GM19239 (cell line): ENCODE measurements around the gene ZFYVE26.

ENCODE experiments used
- DNase-seq: peaks from one replicate; pipeline ENCODE4 v3.0.0; 2011; ENCODE audit warnings: low spot score; ENCODE audit not compliant: insufficient read length
- FAIRE-seq: peaks from 2 replicates; lab custom pipeline; 2011; peaks lifted over from hg19 to GRCh38; lab: Jason Lieb, UNC

The ZFYVE26 gene

DNA sequence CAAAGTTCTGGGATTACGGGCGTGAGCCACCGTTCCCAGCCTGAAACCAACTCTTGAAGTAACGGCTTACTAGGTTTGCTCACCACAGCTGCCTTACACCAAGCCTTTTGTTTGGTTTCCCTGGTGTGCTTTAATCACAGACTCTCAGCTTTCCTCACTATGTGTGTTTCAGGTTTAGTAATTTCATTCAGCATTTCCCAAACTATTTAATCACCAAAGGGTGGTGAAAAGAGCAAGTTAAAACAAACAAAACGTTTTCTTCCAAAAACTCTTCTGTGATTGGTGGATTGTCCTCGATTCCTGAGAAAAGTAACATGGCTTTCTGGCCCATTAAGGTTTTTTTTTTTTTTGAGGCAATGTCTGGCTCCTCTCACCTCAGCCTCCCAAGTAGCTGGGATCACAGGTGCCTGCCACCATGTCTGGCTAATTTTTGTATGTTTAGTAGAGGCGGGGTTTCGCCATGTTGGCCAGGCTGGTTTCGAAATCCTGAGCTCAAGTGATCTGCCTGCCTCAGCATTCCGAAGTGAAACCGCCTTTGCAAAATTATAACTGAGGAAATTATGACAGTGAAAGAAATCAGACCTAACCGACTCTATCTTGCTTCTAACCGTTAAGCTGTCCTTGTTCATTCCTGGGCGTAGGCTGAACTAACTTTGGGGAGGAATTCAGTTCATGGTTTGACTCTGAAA, 1.5 kb upstream of the ZFYVE26 start:
- FAIRE-seq (no peak), DNase-seq (no peak)

DNA sequence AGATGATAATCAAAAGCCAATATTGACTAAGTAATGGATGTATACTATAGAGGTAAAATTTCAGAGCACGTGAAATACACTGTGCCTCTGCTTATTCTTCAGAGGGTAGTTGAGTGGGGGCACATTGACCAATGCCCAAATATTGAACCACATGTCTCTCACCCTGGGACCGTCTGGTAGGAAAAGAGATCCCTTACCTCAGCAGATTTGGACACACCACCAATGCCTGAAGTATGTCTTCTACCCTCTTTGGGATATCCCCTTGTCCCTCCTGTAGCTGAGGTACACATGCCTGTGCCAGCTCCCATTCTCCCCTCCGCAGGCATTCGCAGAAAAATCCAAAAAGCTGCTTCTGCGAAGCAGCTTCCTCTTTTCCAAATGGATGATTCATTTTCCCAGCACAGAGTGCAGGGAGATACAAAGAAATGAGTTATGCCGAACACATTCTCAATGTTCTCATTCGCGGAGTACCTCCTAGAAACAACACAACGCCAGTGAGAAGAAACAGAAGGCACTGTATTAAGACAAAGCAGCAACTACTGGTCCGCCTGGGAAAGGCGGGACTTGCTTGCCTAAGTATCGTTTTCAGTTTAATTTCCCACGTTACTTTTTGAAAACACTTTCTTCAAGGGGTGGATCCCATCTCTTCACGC, 691 bp downstream of the ZFYVE26 start:
- DNase-seq (no peak), FAIRE-seq (no peak)

DNA sequence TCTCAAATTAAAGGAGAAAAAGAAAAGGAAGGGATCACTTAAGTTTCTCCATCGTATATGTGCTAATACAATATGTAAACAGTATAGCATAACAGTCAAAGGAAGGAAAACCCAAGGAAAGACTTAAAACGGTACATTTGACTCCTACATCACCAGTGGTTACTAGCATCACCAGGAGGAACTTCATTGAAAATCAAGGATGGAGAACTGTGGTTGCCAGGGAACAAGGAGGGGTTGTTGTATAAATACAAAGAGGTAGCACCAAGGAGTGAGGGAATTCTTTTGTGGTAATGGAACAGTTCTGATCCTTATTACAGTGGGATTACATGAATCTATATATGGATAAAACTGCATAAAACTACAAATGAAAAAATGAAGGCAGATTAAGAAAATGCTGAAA, 1.6 kb downstream of the ZFYVE26 start:
- FAIRE-seq, result no peak
- DNase-seq, result no peak

DNA sequence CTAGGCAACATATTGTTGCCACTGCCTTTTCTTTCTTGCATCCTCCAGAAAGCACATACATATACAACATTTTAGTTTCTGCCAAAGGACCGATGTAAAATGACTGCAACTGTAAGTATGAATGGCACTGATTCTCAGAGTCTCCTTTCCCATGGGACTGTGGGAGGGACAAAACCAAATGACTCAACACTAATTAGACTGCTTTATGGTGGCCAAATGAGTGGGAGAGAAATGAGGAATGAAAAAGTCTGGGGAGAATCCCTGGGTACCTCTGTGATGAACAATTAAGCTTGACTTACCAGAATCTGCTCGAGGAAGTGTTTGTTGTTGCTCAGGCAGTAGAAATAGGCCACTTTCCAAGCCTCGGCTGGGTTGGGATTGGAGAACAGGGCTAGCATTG, 10.1 kb downstream of the ZFYVE26 start:
- DNase-seq (no peak), FAIRE-seq (no peak)

DNA sequence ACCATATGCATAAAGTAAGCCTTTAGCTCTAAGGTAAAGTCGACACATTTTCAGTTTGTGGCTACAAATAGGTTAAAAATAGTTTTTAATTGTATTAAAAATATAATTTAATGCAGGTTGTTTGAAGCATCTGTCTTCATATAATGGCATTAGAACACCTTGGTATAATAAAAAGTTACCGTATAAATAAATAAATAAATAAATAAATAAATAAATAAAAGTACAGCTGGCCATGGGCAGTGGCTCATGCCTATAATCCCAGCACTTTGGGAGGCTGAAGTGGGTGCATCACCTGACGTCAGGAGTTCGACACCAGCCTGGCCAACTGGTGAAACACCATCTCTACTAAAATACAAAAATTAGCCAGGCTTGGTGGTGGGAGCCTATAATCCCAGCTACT, 15.6 kb downstream of the ZFYVE26 start:
- FAIRE-seq, result no peak
- DNase-seq, result no peak

DNA sequence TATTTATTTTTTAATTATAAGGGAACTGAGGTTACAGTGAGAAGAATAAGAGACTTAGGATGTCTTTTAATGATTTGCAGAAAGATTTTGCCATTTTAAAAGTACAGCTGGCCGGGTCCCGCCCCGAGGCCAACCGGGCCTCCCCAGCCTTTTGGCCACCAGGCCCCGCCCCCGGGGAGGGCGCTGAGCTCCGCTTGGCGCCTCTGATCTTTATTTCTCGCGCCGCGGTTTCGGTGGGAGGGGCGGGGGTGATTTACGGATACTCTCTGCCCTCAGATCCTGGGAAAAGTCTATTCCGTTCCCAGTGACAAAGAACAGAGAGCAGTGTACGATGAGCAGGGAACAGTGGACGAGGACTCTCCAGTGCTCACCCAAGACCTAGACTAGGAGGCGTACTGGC, 17.7 kb downstream of the ZFYVE26 start:
- DNase-seq (no peak), FAIRE-seq (no peak)

DNA sequence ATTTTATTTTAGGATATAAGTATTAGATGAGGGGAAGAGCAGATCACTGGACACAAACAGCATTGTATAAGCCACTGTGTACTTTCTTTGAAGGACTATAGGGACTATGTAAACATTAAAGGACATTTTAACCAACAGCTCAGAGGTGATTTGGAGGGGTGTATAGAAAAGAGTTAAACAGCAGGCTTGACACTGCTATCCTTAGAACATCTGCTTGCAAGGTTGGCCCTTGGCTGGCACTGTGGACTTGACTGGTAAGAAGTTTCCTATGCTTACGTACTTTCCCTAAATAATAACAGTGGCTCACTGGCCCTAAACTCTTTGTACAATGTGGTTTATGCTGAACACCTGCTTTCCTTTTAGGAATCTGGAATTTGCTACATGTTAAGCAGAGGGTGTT, 28.7 kb downstream of the ZFYVE26 start:
- FAIRE-seq (no peak), DNase-seq (no peak)

DNA sequence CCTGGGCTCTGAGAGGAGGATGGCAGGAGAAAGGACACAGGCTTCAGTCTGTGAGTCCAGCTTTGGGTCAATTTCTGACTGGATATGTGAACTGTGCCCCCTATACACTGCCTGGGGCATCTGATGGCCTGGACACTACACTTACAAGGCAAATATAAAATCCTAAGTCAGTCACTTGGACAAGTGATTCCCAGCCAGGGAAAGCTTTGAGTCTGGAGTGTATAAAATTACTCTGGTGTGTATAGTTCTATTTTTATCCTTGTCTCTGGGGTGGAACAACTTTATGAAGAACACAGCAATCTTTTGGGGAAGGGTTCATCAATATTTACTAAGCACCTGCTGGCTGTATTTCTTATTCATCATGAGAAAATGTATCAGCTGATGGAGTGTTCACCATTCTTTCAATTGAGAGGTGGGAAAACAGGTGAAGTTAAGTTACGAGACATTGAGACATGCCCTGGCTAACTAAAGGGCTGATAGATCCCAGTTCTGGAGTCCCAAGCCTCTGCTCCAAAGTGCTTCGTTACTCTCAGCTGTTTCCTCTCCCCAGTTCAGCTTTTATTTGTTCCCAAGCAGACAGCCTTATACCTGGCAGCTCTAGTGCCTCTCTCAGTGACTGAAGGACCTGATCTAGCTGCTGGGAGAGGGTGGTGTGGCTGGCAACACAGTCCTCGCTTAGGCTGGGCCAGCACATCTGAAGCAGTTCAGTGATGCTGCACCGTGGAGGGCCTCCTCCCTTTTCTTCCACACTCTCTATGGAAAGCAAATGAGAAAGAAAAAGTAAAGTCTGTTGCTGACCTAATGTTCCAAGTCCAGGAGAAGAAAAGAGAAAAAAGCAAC, 30.9 kb downstream of the ZFYVE26 start:
- no peak for FAIRE-seq

DNA sequence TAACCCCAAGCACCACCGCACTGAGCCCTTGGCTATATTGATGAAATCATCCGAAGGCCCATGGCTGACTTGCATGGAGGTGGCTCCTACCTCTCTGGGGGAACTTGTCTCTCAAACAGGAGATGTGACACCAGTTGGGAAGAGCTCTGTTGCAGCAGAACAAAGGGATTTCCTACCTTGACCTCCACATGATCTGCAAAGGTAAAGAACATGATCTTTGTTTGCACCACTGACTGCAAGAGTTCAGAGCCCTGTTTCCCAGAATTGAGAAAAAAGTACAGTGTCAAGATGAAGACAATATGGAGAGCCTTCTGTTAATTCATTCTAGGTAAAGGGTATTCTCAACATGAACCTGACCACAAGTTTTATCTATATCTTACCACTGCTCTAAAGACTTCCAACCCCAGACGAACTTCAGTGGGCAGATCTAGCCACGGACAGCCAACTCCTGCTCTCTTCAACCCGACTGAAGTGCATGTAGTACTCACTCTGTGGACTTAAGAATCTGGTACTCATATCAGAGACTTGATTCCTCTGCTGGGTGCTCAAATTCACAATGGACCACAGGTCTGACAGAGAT, 32.1 kb downstream of the ZFYVE26 start:
- DNase-seq (no peak), FAIRE-seq (no peak)

More for the DNA sequence above, 30.9 kb downstream of the ZFYVE26 start:
- DNase-seq, result no peak

DNA sequence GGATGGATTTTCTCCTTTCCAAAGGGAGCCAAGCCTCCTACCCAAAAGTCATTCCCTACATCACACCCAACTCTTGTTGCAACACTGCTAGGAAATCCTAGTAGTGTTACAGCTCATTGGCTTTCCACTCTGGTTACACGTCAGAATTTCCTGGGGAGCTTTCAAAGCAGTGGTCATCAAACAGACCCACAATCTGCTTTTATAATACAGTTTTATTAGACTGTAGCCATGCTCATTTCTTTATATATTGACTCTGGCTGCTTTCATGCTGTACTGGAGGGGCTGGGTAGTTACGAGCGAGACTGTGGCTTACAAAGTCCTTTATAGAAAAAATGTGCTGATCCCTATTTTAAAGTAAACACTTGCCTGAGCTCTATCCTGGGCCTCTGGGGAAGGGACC, 34.3 kb downstream of the ZFYVE26 start:
- no peak for DNase-seq
- no peak for FAIRE-seq

DNA sequence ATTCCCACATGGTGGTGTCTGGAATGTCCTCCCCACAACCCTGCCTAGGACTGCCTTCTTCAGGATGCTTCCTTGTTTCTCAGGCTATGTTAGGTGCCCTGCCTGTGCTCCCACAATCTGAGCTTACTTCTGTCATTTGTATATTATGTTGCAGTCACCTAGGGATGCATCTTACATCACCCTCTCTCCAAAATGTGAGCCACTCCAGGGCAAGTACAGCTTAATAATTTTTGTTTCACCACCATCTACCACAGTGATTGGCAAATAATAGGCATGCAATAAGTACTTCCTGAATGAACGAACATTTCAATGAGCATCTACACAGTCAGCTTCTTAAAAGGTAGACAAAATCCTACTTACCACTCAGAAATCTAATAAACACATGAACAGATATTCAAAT, 37.6 kb downstream of the ZFYVE26 start:
- no peak for FAIRE-seq
- no peak for DNase-seq

DNA sequence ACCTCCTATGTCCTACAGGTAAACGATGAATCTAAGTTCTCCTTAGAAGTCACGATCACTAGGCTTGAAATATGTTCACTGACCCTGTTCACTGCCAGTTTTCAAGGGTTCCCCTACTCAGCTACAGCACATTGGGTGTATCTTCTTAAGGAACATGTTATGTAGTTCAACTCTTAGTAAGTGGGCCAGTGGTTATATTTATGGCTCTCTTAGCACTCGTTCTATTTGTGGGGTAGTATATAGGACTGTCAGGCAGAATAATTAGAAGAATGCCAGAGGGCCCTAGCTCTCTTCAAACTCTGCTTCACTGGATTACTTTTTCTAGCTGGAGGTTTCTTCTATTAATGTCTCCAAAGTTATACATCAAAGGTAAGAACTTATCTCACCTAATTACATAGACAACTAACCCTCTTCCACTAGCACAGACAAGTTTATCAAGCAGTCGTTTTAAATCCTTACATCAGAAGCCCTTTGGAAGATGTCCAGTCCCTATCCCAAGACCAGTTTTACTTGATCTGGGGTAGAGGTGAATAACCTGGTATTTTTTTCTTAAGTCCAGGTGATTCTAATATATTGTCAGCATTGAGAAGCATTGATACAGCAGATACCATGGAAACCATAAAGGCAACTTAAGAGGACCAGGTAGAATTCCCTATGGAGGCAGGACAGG, 39.6 kb downstream of the ZFYVE26 start:
- DNase-seq (no peak), FAIRE-seq (no peak)

DNA sequence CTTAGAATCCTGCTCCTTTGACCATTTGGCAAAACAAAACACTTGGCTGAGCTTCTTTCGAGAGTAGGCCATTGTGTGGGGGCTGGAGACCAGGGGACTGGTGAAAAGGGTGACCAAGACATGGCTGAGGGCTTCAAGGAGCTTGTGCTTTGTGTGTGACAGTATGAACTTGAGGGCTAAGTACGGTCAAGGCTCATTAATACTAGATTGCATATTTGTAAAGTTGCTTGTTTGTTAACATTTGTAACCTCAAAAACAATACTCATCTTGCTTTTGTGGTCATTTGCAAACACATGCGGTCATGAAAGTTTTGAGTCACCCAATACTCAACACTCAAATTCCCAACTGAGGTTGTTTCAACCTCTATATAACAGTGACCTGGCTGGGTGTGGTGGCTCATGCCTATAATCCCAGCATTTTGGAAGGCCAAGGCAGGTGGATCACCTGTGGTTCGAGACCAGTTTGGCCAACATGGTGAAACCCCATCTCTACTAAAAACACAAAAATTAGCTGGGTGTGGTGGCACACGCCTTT, 42.5 kb downstream of the ZFYVE26 start:
- DNase-seq, result no peak
- no peak for FAIRE-seq

DNA sequence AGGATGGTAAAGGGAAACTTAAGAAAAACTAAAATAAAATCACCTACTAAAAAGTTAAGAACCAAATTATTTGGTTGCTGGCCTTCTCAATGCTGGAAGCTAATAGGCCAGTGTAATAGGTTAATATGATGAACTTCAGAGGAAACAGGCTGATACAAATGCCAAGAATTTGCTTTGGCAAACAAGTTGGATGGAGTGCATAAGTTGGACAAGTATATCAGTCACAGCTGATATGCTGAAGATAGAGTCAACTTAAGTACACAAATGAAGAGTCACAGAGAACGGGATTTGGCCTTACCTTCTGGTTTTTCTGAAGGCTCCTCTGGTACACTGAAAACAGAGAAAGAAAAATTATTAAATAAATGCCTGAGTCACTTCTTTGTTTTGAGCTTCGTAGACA, 48.2 kb downstream of the ZFYVE26 start:
- FAIRE-seq, result no peak

DNA sequence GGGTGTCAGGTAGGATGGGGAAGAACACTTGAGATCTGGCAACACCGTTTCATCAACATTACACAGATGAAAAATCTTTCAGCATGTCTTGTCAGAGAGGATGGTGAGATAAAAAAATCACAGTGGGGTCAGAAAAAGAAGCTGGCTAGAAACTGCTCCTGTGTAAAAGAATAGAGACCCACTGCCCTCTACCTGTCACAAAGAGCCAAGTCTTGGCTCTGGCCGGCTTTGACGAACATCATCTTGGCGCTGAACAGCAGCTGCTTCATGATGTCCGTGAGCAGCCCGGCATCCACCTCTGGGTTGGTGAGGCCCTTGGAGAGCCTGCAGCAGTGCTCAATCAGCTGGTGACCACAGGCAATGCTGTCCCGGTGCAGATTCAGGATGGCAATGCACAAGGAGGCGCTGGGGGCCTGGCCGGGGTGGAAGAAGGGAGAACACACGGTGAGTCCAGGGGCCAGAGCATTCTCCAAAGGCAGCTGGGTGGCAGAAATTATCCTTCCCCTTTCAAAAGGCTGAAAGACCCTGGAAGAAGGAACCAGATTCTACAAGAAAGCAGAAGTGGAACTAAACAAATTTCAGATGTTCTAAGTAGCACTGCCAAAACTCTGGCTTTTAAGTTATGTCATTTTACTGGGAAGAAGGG, 50.2 kb downstream of the ZFYVE26 start:
- DNase-seq, result no peak
- FAIRE-seq, result no peak

More for the DNA sequence above, 48.2 kb downstream of the ZFYVE26 start:
- DNase-seq, result no peak

DNA sequence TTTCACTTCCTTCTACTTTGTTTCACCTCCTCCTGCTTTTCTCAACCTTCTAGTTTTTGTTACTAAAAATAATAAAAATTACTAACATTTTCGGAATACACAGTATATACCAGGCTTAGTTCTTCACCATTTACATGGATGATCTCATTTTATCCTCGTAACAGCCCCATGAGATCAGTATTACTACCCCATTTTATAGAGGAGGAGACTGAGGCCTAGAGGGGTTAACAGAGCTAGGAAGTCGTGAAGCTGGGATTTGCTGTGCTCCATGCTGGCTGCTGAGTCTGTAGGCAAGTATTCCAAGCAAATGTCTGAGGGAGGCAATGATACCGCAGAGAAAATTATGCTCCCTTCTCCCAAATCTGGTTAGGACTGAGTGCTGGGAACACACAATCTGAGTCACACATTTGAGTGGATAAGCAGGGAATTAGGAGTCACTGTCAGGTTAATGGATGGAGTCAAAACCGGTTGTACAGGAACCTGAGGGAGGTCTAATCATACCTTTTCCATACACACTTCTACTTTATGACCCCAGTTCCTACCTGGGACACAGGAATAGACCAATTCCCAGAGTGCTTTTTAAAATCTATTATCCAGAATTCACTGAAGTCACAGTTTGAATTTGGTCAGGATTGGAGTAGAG, 51.1 kb downstream of the ZFYVE26 start:
- DNase-seq (no peak), FAIRE-seq (no peak)

DNA sequence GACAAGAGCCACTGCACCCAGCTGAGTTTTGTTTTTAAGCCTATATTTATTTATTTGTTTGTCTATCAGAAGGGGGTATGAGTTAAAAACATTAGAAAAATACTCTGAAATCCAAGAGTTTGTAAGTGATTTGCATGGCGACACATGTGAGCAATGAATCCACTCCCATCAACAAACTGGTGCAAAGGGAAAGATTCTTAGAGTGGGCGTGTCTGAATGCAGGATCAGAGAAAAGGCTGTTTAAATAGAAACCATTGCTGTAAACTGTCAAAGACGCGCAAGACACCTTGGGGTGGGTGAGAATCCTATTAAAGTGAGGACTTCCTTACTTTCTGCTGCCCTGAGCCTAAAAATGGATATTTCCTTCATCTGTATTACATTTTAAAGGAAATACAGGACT, 51.9 kb downstream of the ZFYVE26 start:
- FAIRE-seq (no peak), DNase-seq (no peak)

DNA sequence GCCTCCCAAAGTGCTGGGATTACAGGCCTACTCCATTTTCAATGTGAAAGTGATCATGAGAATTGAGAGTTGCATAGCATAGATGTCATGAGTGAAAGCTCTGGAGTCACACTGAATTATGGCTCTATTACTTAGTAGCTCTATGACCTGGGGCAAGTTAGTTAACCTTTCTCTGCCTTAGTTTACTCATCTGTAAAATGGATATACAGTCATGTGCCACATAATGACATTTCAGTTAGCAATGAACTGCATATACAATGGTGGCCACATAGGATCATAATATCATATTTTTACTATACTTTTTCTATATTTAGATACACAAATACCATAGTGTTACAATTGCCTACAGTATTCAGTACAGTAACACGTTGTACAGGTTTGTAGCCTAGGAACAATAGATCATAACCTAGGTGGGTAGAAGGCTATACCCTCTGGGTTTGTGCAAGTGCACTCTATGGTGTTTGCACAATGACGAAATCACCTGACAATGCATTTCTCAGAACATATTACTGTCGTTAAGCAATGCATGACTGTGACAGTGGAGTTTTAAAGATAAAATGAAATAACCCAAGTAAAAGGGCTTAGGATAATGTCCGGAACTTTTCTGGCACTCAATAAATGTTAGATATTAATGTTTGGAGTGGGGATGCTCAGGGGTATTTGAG, 53.1 kb downstream of the ZFYVE26 start:
- DNase-seq, result no peak
- FAIRE-seq, result no peak

DNA sequence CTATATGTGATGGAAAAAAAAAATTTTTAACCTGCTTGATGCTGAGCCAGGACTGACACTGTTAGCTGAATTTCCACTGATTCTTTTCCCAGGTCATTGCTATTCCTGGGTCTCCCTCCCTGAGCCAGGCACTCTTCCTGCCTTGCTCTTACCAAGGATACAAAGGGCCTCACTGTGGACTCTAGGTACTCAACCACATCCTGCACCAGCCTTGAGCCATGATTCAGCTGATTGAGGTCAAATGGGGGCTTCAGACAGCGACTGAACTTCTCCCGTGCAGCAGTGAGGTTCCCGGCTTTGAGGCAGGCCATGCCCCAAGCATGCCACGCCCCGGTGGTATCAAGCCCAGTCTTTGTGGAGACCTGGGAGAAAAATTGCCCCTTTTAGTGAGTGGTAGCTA, 54.3 kb downstream of the ZFYVE26 start:
- FAIRE-seq (no peak), DNase-seq (no peak)
